GM21717 (cell line): Measurements from ENCODE around the gene CPNE7.

Experiments used
- ATAC-seq: cut with Tn5 transposase; IDR thresholded peaks from one replicate; pipeline ENCODE4 v1.9.1; 2021; ENCODE audit warnings: mild to moderate bottlenecking, moderate library complexity; ENCODE audit not compliant: unreplicated experiment

CPNE7 gene

GRCh38 chr16:89602273-89602951 lies 26.9 kb downstream of the CPNE7 start:
- ATAC-seq = no peak

DNA sequence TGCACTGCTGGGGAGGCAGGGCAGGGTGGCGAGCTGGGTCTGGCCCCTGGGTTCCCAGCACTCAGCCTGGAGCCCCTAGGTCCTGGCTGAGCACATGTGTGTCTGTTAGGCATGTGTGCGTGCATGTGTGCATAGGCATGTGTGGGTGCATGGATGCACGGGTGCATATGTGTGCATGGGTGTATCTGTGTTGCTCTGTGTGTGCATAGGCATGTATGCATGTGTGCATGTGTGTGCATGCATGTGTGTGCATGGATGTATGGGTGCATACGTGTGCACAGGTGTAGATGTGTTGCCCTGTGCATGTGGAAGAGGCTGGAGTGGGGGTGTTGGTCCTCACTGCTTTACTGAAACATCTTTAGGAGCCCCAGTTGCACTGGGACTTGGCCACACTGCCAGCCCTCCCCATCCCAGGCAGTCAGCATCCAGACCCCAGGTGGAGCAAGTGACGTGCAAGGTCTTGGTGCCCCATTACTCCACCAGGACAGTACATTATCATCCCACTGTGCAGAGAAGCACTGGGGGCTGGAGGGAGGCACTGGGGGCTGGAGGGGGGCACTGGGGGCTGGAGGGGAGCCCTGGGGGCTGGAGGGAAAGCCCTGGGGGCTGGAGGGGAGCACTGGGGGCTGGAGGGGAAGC lies 27.5 kb downstream of the CPNE7 start:
- no peak for ATAC-seq

GRCh38 chr16:89604764-89605163 lies 29.2 kb downstream of the CPNE7 start:
- no peak for ATAC-seq

GRCh38 chr16:89605186-89605970 lies 29.8 kb downstream of the CPNE7 start:
- no peak for ATAC-seq

DNA sequence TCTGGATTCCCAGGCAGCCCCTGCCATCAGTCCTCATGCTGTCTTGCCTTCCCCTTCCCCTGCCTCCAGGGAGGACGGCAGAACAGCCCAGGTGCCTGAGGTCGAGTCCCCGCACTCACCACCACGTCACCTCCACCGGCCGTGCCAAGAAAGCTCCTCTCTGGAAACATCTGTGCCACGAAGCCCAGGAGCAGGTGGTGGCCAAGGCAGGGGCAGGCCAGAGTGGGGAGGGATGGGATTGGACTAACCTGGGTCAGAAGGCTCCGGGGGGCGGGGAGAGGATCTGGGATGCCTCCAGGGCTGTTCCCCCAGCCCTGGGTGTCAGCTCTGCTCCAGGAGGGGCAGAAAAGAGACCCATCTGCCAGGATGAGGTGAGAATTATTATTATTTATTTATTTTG lies 30.4 kb downstream of the CPNE7 start:
- ATAC-seq = no peak

DNA sequence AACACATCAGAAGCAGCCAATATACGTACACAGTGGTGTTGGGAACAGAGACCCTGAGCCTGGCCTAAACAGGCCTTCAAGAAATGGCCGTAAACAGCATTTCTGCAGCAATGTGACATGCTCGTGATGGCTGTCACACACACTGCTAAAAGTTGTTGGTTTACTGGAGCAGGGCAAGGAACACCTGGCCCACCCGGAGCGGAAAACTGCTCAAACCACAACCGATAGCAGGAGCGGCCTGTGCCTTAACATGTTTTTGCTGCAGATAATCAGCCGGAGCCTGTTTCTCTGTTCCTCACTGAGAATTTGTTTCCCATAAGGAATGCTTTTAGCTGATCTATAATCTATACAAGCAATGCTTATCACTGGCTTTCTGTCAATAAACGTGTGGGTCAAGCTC lies 31.9 kb downstream of the CPNE7 start:
- ATAC-seq = no peak

- ATAC-seq = no peak
Observed at GRCh38 chr16:89607937-89608740, 32.6 kb downstream of the CPNE7 start.

DNA sequence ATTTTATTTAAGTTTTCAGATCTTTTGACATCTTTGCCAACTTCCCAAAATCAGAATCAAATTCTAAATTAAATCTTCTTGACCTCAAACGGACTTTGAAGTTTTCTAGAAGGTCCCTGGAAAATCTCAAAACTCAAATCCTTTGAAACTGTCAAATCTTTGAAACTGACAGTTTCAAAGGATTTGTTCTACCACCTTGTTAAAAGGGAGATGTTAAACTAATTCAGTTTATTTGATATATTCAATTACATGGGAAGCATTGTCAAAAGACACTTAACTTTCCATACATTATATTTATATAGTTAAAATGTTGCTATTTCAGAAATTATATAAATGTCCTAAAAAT lies 34.5 kb downstream of the CPNE7 start:
- no peak for ATAC-seq

GRCh38 chr16:89612415-89613166 lies 37.0 kb downstream of the CPNE7 start:
- ATAC-seq = no peak

DNA sequence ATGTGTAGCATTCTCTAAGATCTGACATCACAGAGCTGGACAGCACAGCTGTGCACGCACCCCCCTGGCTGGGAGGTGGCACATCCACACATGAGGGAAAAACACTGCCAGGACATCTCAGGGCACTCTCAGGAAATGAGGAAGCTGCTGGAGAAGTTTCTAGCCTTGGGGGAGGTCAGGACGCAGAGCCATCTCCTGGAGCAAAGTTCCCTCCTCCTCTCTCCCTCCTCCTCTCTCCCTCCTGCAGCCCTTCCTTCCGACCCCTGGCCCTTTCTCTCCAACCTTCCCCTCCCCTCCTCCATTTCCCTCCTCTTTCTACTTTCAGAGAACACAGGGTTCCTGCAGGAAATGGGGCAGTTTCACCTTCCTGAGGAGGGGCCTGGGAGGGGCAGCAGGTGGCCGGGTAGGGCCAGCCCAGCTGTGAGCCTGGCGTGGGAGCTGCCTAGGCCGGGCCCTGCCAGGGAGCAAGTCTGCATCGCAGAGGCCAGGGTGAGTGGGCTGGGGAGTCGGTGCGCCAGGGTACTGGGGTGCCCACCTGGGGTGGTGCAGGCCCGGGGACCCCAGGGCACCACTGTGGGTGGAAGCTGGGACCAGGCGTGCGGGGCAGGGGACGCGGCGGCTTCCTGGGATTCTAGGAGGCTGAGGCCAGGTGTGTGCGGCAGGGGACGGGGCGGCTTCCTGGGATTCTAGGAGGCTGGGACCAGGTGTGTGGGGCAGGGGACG lies 37.8 kb downstream of the CPNE7 start, which contains the start of gene DPEP1:
Gene DPEP1, plus strand, starts transcription at position 412 of the 723 bp plus-strand sequence. CDS start 16,769 bp downstream, outside the sequence.
- no peak for ATAC-seq

- no peak for ATAC-seq
Observed at GRCh38 chr16:89613954-89614459, 38.4 kb downstream of the CPNE7 start.

DNA sequence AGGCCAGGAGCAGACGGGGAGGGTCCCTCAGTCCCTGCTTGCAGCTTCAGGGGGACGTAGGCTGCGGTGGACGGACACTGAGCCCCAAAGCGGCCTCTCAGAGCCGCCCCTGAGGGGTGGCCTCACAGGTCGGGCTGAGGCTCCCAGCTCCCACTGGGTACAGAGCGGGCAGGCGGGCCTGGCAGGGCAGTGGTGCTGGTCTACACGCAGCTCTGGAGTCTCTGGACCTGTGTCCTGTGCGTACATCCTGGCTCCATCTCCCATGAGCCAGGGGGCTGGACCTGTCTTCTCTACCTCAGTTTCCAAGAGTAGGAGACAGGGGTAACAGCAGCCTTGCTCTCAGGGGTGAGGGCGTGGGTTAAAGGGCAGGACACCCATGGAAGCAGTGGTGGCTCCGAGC lies 39.6 kb downstream of the CPNE7 start:
- no peak for ATAC-seq

GRCh38 chr16:89615596-89616090 lies 40.1 kb downstream of the CPNE7 start:
- ATAC-seq = no peak

GRCh38 chr16:89616623-89617022 lies 41.1 kb downstream of the CPNE7 start:
- ATAC-seq = no peak

DNA sequence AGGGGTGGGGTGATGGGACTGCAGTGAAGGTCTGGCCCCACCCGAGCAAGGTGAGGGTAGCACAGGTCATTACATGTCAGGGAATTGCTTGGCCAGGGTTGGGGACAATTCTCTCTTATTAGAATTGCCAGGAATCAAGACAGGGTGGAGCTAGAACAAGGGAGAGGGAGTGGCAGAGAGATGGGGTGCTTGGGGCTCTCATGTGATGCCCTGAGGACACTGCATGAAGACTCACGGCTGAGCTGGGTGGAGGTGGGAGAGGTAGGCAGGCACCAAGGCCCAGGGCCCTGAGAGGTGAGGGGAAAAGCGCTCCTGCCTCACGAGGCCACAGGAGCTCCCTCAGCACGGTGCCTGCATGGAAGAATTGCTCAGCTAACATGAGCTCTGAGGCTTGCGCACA lies 41.5 kb downstream of the CPNE7 start:
- no peak for ATAC-seq

DNA sequence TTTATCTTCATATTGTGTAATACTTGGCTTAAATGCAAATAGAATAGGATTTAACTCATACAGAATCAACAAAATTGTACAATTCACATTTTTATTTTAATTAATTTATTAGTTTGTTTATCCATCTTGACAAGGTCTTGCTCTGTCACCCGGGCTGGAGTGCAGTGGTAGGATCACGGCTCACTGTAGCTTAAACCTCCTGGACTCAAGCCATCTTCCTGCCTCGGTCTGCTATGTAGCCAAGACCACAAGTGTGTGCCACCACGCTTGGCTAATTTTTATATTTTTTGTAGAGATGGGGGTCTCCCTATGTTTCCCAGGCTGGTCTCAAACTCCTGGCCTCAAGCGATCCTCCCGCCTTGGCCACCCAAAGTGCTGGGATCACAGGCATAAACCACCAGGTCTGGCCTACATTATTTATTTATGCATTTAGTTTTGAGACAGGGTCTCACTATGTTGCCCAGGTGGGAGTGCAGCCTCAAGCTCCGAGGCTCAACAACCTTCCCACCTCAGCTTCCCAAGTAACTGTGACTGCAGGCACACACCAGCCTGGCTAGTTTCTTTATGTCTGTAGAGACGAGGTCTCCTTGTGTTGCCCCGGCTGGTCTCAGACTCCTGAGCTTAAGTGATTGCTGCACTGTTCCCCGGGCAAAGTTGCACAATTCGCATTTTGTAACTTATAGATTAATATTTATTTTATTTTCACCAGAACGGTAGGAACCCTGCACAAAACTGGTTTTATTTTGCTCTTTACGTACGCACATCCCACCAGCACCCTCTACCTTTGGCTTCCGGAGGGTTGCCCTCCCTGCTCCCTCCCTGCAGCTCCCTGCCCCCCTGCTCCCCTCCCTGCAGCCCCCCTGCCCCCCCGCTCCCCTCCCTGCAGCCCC lies 42.8 kb downstream of the CPNE7 start:
- no peak for ATAC-seq

- ATAC-seq = no peak
Observed at GRCh38 chr16:89619840-89620239, 44.3 kb downstream of the CPNE7 start.

DNA sequence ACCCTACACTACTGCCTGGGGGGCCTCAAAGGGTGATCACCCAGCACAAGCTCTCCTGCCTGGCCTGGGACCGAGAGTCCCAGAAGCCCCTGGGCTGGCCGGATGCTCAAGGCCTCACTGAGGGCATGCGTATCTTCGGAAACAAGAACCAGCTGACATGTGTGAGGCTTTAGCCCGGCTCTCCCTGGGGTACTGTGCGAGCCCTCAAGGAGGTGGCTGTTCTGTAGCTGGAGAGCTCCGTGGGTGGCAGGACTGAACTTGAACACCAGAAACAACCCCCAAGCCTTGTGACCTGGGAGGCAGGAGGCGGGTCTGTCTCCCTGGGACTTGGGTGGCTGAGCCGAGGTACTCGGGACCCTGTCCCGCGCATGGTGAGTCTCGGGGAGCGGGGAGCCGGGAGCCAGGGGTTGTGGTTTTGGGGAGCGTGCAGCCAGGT lies 44.9 kb downstream of the CPNE7 start:
- no peak for ATAC-seq
